NK-92 (cell line): ENCODE results near the gene SEMA4D.
"Not testable (repeated sequence)": the region's sequence is repeated elsewhere in the genome, so short reads cannot be mapped to it uniquely, and the experiment has no call there.

ENCODE experiments used
- DNase-seq: peaks from one replicate; lab custom pipeline; 2025; ENCODE audit not compliant: unreplicated experiment; lab: John Stamatoyannopoulos, UW

The SEMA4D gene

DNA sequence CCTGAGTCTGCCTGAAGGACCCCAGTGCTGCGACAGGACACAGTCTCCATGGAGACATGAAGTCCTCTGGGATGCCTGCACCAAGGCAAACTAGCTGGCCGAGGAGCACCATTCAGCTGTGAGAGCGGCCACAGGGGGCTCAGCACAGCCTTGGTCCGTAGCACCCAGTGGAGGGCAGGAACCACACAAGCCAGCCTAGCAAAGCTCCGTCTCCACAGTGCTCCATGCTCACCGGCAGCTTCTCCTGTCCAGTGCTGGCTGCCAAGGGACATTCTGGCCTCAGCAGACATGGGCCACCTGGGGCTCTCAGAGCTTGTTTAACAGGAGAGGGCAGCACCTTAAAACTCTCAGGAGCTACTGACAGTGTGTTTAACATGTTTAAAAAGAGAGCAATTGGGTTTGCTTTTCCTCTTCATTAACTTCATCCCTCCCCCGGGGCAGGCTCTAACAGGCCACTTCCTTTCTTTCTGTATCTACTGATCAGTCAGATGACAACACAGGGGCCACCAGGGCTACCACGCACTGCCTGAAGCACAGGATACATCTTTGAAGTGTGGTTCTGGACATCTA is 122.6 kb downstream of the SEMA4D start:
- no peak for DNase-seq

- DNase-seq = no peak
Observed at GRCh38 chr9:89374176-89374575, 123.7 kb downstream of the SEMA4D start.

GRCh38 chr9:89372979-89373378 is 124.9 kb downstream of the SEMA4D start:
- no peak for DNase-seq

DNA sequence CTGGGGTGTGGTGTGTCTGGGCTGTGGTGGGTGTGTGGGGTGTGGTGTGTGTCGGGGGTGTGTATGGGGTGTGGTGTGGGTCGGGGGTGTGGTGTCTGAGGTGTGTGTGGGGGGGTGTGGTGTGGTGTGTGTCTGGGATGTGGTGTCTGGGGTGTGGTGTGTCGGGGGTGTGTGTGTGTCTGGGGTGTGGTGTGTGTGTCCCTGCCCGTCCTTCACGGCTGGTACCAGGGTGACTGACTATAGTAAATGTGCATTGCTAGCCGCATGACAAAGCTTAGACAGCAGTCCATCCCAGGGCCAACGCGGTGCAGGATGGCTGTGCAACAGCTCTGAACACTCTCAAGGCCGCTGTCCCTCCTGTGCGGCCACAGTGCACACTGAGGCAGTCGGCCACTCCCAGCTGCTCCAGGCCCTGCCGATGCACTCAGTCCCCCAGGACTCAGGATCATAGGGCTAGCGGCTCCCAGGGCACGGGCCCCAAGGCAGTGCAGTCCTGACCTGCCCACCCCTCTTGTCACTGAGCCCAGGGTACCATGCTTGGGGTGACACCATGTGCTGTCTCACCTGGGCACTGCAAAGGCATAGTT is 125.6 kb downstream of the SEMA4D start:
- no peak for DNase-seq

DNA sequence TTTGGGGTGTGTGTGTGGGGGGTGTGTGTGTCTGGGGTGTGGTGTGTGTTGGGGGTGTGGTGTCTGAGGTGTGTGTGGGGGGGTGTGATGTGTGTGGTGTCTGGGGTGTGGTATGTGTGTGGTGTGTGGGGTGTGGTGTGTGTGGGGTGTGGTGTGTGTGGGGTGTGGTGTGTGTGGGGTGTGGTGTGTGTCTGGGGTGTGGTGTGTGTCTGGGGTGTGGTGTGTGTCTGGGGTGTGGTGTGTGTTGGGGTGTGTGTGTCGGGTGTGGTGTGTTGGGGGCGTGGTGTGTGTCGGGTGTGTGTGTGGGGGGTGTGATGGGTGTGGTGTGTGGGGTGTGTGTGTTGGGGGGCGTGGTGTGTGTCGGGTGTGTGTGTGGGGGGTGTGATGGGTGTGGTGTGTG is 126.1 kb downstream of the SEMA4D start:
- not testable (repeated sequence) for DNase-seq

- no peak for DNase-seq
Observed at GRCh38 chr9:89370593-89370992, 127.3 kb downstream of the SEMA4D start.

DNA sequence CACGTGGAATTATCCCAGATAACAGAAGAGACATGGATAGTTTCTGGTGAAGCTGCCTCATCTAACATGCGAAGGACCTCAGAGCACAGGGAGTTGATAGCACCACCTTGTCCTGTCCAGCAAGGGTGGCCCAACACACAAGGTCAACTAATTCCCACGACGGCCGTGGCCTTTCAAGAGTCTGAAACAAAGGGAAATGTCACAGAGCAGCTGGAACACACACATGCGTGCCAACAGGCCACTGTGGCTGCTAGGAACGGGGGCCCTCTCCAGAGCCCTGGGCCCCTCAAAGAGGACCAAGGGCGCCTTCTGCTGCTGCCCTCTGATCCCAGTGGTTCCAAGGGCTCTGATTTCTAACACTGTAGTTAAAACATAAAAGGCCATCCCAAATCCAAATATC is 128.9 kb downstream of the SEMA4D start:
- DNase-seq = no peak

- DNase-seq = no peak
Observed at GRCh38 chr9:89368550-89368949, 129.4 kb downstream of the SEMA4D start.

DNA sequence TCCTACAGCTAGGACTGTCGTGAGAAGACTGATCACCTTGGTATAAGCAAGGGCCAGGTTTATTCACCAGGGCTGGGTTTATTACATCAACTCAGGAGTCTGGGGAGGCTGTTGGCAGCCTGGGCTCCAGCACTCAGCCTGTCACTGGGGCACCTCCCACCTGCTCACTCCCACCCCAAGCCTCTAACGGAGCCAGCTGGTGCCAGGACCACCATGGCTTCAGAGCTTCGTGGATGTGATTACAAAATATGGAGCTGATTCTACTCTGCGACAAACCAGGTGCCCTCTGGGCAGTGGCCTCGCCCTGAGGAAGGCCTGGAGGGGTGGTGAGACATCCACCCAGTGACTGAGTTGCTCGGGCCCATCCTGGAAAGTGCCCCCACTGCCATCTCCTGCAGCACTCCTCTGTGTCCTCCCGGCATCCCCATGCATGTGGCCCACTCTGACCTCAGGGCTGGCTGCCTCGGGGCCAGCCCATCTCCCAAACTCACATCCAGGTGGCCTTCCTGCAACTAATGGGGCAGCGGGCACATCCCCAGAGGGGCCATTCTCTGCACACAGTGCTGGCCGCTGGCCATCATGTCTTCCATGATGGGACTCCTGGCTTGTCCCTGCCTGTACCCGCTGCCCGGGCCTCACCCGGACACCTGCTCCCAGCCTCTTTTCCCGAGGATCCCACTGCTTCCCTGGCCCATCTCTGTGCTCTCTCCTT is 130.0 kb downstream of the SEMA4D start:
- no peak for DNase-seq

- no peak for DNase-seq
Observed at GRCh38 chr9:89367281-89367680, 130.6 kb downstream of the SEMA4D start.

DNA sequence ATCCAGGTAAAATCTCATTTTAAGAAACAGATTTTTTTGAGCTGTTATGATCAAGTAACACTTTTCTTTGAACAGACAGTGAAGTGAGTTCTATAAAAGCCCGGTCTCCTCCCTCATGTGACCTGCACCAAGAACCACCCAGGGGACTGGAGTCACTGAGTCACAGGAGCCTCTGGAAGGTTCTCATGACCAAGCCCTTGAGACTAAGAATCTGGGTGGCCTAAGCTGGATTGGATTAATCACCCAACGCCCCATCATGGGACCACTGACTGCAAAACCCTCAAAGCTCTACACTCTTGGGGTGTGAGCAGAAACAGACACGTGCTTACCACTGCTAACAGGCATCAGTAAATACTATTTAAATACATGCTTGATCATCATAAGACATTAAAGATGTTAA is 131.2 kb downstream of the SEMA4D start:
- no peak for DNase-seq

- no peak for DNase-seq
Observed at GRCh38 chr9:89365532-89365912, 132.4 kb downstream of the SEMA4D start.

DNA sequence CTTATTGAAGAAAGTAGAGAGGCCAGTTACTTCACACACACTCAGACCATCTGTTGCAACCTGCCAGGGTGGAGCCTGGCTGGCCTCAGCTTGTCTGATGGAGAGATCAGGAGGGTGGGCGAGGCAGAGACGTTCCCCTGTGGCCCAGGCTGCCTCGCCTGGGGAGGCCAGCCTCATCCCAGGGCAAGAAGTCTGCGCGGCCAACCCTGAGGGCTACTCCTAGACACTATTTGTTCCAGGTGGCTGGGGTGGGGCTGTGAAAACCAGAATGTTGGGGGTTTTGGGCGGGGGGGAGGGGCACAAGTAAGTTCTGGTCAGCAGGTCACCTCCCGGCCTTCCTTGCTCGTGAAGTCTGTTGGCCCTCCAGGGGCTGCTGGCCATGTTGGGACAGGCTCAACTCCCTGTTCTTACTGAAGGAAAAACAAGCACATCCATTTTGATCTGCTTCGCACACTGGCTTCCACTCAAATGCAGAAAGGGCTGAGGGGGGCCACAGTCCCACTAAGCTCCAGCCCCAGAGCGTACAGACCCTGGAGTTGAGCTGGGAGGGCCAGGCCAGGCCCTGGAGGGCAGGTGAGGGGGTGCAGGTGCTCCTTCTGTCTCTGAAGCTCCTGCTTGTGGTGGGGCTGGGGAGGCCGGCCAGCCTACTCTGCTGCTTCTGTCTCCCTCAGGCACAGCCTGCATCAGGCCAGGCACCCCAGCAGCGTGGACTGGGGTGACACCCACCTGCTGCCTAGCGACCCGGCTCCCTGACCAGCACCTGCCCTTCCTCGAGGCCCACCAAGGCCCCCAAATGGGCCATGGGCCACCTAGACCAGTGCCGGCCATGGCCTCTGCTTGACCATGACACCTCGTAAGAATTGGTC is 133.0 kb downstream of the SEMA4D start:
- no peak for DNase-seq

- DNase-seq = no peak
Observed at GRCh38 chr9:89363921-89364665, 133.8 kb downstream of the SEMA4D start.

- DNase-seq = no peak
Observed at GRCh38 chr9:89363311-89363670, 134.6 kb downstream of the SEMA4D start.

GRCh38 chr9:89362647-89363310 is 135.1 kb downstream of the SEMA4D start:
- no peak for DNase-seq

GRCh38 chr9:89361816-89362646 is 135.9 kb downstream of the SEMA4D start:
- no peak for DNase-seq

DNA sequence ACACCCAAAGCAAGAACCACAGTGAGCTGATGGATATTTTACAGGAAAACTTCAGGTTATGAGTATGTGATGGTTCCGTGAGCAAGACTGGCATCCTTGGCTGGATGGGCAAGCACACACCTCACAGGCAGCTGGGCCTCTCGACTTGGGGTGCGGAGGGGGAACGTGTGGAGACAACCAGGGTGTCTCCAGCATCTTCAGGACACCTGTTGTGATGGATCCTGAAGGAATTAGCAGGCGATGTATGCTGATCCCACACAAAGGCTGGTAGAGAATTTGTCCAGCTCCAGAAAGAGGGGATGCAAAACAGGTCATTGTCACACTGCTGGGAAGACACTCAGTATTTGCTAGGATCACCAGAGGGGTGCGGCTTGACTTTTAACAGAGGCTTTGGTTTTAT is 136.9 kb downstream of the SEMA4D start:
- no peak for DNase-seq

GRCh38 chr9:89360465-89360864 is 137.4 kb downstream of the SEMA4D start:
- DNase-seq = no peak
